ENCODE results near the gene MYO3A. TPM values are rescaled to one million over a fixed set of nuclear protein-coding genes. Genes with fewer than 3 reads are reported as not detected.

Gene MYO3A
- total RNA-seq, 1 donor from 2014 or later, result not detected

DNA sequence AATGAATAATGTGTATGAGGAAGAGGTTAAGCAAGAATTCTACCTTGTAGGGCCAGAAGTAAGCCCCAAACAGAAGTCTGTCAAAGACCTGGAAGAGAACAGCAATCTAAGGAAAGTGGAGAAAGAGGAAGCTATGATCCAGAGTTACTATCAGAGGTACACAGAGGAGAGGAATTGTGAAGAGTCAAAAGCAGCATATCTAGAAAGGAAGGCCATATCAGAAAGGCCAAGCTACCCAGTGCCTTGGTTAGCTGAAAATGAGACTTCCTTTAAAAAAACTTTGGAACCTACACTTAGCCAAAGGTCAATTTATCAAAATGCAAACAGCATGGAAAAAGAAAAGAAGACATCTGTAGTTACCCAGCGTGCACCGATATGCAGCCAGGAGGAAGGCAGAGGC lies 239.8 kb downstream of the MYO3A start:
- Mint-ChIP-seq H3K36me3 (ENCODE audit: low read depth) (no peaks in the 10 kb centered on the region), H3K4me1 (ENCODE audit: low read depth) (no peaks in the 10 kb centered on the region), H3K9me3 (ENCODE audit: low read depth) (peaks cover 2% of the 10 kb centered on the region), H3K4me3 (ENCODE audit: unreplicated experiment) (no peak overlapping the region), H3K27me3 (ENCODE audit: low read depth) (peaks cover 6% of the 10 kb centered on the region), H3K27ac (ENCODE audit: unreplicated experiment) (no peak overlapping the region)
- DNase-seq (ENCODE audit: low spot score), result no peak
- TF ChIP-seq, protein P1, sequence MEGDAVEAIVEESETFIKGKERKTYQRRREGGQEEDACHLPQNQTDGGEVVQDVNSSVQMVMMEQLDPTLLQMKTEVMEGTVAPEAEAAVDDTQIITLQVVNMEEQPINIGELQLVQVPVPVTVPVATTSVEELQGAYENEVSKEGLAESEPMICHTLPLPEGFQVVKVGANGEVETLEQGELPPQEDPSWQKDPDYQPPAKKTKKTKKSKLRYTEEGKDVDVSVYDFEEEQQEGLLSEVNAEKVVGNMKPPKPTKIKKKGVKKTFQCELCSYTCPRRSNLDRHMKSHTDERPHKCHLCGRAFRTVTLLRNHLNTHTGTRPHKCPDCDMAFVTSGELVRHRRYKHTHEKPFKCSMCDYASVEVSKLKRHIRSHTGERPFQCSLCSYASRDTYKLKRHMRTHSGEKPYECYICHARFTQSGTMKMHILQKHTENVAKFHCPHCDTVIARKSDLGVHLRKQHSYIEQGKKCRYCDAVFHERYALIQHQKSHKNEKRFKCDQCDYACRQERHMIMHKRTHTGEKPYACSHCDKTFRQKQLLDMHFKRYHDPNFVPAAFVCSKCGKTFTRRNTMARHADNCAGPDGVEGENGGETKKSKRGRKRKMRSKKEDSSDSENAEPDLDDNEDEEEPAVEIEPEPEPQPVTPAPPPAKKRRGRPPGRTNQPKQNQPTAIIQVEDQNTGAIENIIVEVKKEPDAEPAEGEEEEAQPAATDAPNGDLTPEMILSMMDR (IDR thresholded peaks at IDR 0.05), result no peak

DNA sequence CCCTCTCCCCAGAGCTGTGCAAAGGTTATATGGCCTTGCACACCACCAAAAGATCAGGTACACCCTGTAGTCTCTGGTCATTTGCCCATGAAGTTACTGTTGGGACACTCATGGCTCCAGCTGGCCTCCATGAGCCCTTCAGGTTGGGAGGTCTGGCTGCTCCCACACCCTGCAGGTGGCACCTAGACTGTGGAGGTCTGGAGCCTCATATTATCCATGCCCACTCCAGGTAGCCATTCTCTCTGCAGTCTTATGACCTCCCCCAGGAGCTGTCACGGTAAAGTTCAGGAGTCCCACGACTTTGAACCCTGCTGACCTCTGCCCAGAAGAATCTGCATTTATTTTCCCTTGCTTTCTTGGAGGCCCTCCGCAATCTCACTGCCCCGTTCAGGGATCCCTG lies 243.3 kb downstream of the MYO3A start:
- no peaks in the 10 kb centered on the region for H3K4me1 Mint-ChIP-seq (ENCODE audit: low read depth)
- peaks cover 2% of the 10 kb centered on the region for H3K27me3 Mint-ChIP-seq (ENCODE audit: low read depth)
- peaks cover 2% of the 10 kb centered on the region for H3K9me3 Mint-ChIP-seq (ENCODE audit: low read depth)
- DNase-seq (ENCODE audit: low spot score), result no peak
- H3K4me3 Mint-ChIP-seq (ENCODE audit: unreplicated experiment), result no peak overlapping the region
- no peak overlapping the region for H3K27ac Mint-ChIP-seq (ENCODE audit: unreplicated experiment)
- no peaks in the 10 kb centered on the region for H3K36me3 Mint-ChIP-seq (ENCODE audit: low read depth)
- TF ChIP-seq, protein P1 (IDR thresholded peaks at IDR 0.05), result no peak

DNA sequence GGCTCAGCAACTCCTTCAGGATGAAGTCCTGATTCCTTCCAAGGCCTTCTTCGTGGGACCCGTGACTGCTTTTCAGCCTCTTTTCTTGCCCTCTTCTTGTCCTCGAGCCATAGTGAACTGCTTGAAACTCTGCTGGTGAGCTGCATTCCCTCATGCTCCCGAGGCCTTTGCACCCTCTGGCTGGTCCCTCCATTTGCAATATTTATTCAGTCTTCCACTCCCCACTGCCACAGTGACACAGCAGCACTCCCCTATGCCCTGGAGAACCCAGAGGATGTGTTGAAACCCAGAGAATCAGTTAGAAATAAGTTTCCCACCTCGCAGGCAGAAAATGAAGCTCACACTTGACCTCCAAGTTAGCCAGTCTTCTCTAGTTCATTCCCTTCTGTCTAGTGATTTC lies 260.2 kb downstream of the MYO3A start:
- no peaks in the 10 kb centered on the region for H3K36me3 Mint-ChIP-seq (ENCODE audit: low read depth)
- TF ChIP-seq, protein P1 (IDR thresholded peaks at IDR 0.05), result no peak
- H3K4me3 Mint-ChIP-seq (ENCODE audit: unreplicated experiment), result no peak overlapping the region
- H3K27me3 Mint-ChIP-seq (ENCODE audit: low read depth), result no peaks in the 10 kb centered on the region
- no peak for DNase-seq (ENCODE audit: low spot score)
- no peaks in the 10 kb centered on the region for H3K4me1 Mint-ChIP-seq (ENCODE audit: low read depth)
- no peak overlapping the region for H3K27ac Mint-ChIP-seq (ENCODE audit: unreplicated experiment)
- peaks cover 8% of the 10 kb centered on the region for H3K9me3 Mint-ChIP-seq (ENCODE audit: low read depth)

DNA sequence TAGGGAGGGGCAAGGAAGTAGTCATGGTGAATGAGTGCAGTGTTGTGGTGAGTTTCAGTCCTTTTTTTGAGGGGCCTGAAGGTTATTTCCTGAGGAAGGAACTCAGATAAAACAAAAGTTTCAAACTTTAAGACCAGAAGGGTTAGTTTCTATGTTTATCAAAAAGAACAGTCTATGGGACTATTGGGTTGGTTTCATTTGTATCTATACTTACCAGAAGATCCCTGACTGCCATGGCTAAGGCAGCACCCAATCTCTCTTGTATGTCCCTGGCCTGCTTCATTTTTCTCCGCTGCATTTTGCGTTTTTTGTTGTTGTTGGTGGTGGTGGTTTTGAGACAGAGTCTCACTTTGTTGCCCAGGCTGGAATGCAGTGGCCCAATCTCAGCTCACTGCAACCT lies 263.2 kb downstream of the MYO3A start:
- Mint-ChIP-seq H3K27me3 (ENCODE audit: low read depth) (no peaks in the 10 kb centered on the region), H3K27ac (ENCODE audit: unreplicated experiment) (no peak overlapping the region), H3K36me3 (ENCODE audit: low read depth) (no peaks in the 10 kb centered on the region), H3K9me3 (ENCODE audit: low read depth) (peaks cover 6% of the 10 kb centered on the region), H3K4me1 (ENCODE audit: low read depth) (no peaks in the 10 kb centered on the region), H3K4me3 (ENCODE audit: unreplicated experiment) (no peak overlapping the region)
- no peak for DNase-seq (ENCODE audit: low spot score)
- TF ChIP-seq, protein P1 (IDR thresholded peaks at IDR 0.05), result no peak

DNA sequence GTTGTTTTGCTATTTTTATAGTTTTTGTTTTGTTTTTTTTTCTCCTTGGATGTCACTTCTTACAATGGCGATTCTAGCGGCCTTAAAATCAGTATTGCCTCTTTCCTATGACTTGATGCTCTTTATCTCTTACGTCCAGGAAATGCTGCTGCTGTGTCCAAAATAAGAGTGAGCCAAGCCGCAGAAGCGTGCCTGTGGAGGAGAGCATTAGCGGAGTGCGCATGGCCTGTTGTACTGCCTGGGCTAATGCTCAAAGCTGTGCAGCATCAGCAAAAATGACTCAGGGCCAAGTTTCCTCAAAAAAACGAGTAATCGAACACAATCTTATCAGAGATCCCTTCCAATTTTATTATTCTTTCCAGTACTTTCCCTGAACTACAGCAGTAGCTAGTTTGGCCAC lies 264.1 kb downstream of the MYO3A start:
- Mint-ChIP-seq H3K4me3 (ENCODE audit: unreplicated experiment) (no peak overlapping the region), H3K9me3 (ENCODE audit: low read depth) (peaks cover 6% of the 10 kb centered on the region), H3K27ac (ENCODE audit: unreplicated experiment) (no peak overlapping the region), H3K27me3 (ENCODE audit: low read depth) (no peaks in the 10 kb centered on the region), H3K36me3 (ENCODE audit: low read depth) (no peaks in the 10 kb centered on the region), H3K4me1 (ENCODE audit: low read depth) (no peaks in the 10 kb centered on the region)
- no peak for DNase-seq (ENCODE audit: low spot score)
- TF ChIP-seq, protein P1 (IDR thresholded peaks at IDR 0.05), result no peak
